22Rv1 (cell line): ENCODE measurements around the gene MCMBP.
"Not testable (repeated sequence)": the region's sequence is repeated elsewhere in the genome, so short reads cannot be mapped to it uniquely, and the experiment has no call there.

ENCODE experiments used
- H3K27ac ChIP-seq: fragments of 450-650 bp; 2 replicates; pipeline ENCODE4 v1.5.1; 2017
- ZFX ChIP-seq: fragments of 450-650 bp; IDR thresholded peaks from 2 replicates; pipeline ENCODE4 v1.6.1; 2017; ENCODE audit warnings: antibody characterized with exemption, borderline replicate concordance
- TF ChIP-seq, protein P1 (sequence below): fragments of 450-650 bp; IDR thresholded peaks from 2 replicates; pipeline ENCODE4 v1.5.1; 2017; ENCODE audit warnings: mild to moderate bottlenecking

MCMBP gene, protein sequence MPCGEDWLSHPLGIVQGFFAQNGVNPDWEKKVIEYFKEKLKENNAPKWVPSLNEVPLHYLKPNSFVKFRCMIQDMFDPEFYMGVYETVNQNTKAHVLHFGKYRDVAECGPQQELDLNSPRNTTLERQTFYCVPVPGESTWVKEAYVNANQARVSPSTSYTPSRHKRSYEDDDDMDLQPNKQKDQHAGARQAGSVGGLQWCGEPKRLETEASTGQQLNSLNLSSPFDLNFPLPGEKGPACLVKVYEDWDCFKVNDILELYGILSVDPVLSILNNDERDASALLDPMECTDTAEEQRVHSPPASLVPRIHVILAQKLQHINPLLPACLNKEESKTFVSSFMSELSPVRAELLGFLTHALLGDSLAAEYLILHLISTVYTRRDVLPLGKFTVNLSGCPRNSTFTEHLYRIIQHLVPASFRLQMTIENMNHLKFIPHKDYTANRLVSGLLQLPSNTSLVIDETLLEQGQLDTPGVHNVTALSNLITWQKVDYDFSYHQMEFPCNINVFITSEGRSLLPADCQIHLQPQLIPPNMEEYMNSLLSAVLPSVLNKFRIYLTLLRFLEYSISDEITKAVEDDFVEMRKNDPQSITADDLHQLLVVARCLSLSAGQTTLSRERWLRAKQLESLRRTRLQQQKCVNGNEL

DNA sequence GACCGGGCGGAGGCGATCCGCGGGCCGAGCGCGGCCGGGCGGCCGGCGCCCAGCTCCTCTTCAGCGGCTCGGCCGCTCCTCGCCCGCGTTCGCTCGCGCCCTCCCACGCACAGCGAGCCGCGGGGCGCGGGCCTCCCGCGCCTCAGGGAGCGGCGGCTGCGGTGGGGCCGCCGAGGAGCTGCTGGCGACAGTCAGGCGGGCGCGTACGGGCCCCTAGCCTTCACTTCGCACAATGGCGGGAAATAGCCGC is at the start of gene MCMBP:
Gene MCMBP, minus strand, starts transcription at position 234 of the 250 bp plus-strand sequence. CDS start 259 bp downstream, outside the sequence.
- peak within 1 kb of the TSS; percentile 84 for H3K27ac ChIP-seq
- TF ChIP-seq ZFX = no peak
- TF ChIP-seq, protein P1, sequence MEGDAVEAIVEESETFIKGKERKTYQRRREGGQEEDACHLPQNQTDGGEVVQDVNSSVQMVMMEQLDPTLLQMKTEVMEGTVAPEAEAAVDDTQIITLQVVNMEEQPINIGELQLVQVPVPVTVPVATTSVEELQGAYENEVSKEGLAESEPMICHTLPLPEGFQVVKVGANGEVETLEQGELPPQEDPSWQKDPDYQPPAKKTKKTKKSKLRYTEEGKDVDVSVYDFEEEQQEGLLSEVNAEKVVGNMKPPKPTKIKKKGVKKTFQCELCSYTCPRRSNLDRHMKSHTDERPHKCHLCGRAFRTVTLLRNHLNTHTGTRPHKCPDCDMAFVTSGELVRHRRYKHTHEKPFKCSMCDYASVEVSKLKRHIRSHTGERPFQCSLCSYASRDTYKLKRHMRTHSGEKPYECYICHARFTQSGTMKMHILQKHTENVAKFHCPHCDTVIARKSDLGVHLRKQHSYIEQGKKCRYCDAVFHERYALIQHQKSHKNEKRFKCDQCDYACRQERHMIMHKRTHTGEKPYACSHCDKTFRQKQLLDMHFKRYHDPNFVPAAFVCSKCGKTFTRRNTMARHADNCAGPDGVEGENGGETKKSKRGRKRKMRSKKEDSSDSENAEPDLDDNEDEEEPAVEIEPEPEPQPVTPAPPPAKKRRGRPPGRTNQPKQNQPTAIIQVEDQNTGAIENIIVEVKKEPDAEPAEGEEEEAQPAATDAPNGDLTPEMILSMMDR = no peak

DNA sequence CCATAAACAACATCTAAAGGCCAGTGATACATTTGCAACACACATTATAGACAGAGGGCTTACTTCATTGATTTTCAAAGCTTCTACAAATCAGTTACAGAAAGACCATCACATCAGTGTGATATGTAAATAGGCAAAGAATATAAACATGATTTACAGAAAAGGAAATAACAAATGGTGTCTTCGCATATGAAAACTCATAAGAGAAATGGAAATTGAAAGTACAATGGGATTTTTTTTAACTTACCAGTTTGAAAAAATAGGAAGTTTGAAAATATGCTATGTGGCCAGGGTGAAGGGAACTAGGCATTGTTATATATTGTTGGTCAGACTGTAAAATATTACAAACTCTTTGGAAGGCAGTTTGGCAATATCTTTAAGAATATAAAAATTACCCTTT is 47.2 kb upstream of the MCMBP start:
- H3K27ac ChIP-seq = no peak overlapping the region
- TF ChIP-seq, protein P1 = no peak
- TF ChIP-seq ZFX = no peak

DNA sequence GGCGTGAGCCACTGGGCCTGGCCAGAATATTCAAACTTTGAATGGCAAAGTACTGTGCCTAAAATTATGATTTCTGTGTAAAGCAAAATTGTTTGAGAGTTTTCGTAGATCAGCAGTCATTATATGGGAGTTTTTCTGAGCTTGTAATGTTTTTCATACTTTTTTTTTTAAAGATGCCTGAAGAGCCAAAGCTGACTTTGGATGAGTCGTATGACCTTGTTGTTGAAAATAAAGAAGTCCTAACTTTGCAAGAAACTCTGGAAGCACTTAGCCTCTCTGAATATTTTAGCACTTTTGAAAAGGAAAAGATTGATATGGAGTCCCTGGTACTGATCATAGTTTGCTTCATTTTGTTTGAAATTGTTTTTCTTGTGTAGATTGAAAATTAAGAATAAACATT is 46.6 kb upstream of the MCMBP start:
- H3K27ac ChIP-seq = no peak overlapping the region
- TF ChIP-seq, protein P1 = no peak
- TF ChIP-seq ZFX = no peak

DNA sequence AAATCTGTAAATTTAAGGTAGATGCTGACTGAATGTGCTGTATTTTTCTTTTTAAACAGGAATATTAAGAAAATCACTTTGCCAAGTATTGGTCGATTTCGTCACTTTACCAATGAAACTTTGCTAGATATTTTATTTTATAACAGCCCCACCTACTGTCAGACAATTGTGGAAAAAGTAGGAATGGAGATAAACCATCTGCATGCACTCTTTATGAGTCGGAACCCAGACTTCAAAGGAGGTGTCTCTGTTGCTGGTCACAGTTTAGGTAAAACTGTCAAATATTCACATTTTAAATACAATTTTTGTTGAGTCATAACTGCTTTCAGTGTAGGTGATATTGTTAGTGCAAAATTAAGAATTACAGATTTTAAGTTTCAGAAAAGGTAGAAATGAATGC is 45.1 kb upstream of the MCMBP start:
- TF ChIP-seq, protein P1 = no peak
- no peak for TF ChIP-seq ZFX
- H3K27ac ChIP-seq = no peak overlapping the region

DNA sequence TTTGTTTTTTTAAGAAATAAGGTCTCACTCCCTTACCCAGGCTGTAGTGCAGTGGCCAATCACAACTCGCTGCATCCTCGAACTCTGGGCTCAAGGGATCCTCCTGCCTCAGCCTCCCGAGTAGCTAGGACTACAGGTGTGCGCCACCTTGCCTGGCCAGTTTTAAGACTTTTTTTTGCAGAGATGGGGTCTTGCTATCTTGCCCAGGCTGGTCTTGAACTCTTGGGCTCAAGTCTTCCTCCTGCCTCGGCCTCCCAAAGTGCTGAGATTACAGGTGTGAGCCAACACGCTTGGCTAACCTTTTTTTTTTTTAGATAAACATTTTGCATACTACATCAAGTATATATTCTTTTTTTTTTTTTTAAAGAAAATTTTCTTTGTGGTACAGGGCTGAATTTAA is 38.0 kb upstream of the MCMBP start:
- H3K27ac ChIP-seq = no peak overlapping the region
- no peak for TF ChIP-seq ZFX
- TF ChIP-seq, protein P1 = no peak

DNA sequence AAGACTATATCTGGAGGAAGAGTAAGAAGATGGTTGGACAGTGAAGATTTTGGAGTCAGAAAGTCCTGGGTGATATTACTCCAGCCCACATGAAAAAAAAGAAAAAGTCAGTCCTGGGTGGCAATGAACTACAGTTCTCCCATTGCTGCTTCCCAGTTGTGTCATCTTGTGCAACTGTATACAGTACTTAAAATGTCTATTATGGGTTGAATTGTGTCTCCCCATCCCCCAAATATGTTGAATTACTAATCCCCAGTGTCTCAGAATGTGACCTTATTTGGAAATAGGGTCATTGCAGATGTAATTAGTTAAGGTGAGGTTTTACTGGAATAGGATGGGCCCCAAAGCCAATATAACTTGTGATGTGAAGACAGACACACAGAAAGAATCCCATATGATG is 35.5 kb upstream of the MCMBP start:
- H3K27ac ChIP-seq = no peak overlapping the region
- TF ChIP-seq, protein P1 = no peak
- TF ChIP-seq ZFX = no peak

DNA sequence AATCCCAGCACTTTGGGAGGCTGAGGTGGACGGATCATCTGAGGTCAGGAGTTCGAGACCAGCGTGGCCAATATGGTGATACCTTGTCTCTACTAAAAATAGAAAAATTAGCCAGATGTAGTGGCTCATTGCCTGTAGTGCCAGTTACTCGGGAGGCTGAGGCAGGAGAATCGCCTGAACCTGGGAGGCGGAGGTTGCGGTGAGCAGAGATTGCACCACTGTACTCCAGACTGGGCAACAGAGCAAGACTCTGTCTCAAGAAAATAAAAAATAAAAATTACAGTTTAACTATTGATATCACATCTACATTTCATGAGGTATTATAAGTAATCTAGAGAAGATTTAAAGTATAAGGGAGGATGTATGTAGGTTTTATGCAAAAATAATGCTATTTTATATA is 35.1 kb upstream of the MCMBP start:
- not testable (repeated sequence) for H3K27ac ChIP-seq
